ENCODE measurements around the gene RGS7BP.

- TF ChIP-seq CTCF (IDR thresholded peaks at IDR 0.05) (no peak), ZFX (IDR thresholded peaks at IDR 0.05; ENCODE audit: borderline replicate concordance) (no peak)
Measured at GRCh38 chr5:64594601-64595000, 88.8 kb downstream of the RGS7BP start.
